Calu3 (cell line): ENCODE data around the gene SLC26A11. TPM values are rescaled to one million over a fixed set of nuclear protein-coding genes. Genes with fewer than 3 reads are reported as not detected.

ENCODE experiments used
- BruUV-seq: library from RNA; stranded (reverse); fragments of 400-500 nt; replicated peaks from 2 replicates; lab custom pipeline; 2021; lab: Mats Ljungman, UMichigan
- CTCF ChIA-PET: fragments of 300-600 bp; sonication (Branson Sonifier 250); formaldehyde crosslinking; loops from one replicate; lab custom pipeline; 2022; ENCODE audit warnings: antibody characterized with exemption; lab: Charles Lee
- DNase-seq: peaks from one replicate; pipeline ENCODE4 v3.0.0; 2022
- H3K27ac Mint-ChIP-seq: one replicate; pipeline ENCODE4 v1.8.0; 2022; ENCODE audit warnings: mixed read lengths; ENCODE audit not compliant: unreplicated experiment
- H3K27me3 Mint-ChIP-seq: one replicate; pipeline ENCODE4 v1.8.0; 2022; ENCODE audit warnings: mixed read lengths; ENCODE audit not compliant: unreplicated experiment
- H3K36me3 Mint-ChIP-seq: one replicate; pipeline ENCODE4 v1.8.0; 2022; ENCODE audit warnings: mild to moderate bottlenecking, moderate library complexity, mixed read lengths; ENCODE audit not compliant: insufficient read depth, unreplicated experiment
- H3K4me1 Mint-ChIP-seq: one replicate; pipeline ENCODE4 v1.8.0; 2022; ENCODE audit warnings: mild to moderate bottlenecking, low read depth, mixed read lengths; ENCODE audit not compliant: unreplicated experiment
- H3K4me3 Mint-ChIP-seq: one replicate; pipeline ENCODE4 v1.8.0; 2022; ENCODE audit warnings: mild to moderate bottlenecking, low read depth, moderate library complexity, mixed read lengths; ENCODE audit not compliant: unreplicated experiment
- H3K9me3 Mint-ChIP-seq: one replicate; pipeline ENCODE4 v1.8.0; 2022; ENCODE audit warnings: low read depth, mixed read lengths; ENCODE audit not compliant: unreplicated experiment
- intact Hi-C: fragments of 100-400 bp; cut with micrococcal nuclease; formaldehyde crosslinking; loops from one replicate; pipeline ENCODE4 v1.10.0; 2022; ENCODE audit not compliant: unreplicated experiment
- total RNA-seq: library from RNA; stranded (reverse); gene quantifications from 2 replicates; pipeline ENCODE4 v1.2.3, GENCODE V29; 2022
- TF ChIP-seq, protein P1 (sequence below): fragments of 200-600 bp; IDR thresholded peaks from one replicate; pipeline ENCODE4 v1.8.0; 2022; ENCODE audit warnings: antibody characterized with exemption; ENCODE audit not compliant: unreplicated experiment

SLC26A11 gene
- total RNA-seq, 1 experiment from 2014 or later, result 7.2 TPM

DNA sequence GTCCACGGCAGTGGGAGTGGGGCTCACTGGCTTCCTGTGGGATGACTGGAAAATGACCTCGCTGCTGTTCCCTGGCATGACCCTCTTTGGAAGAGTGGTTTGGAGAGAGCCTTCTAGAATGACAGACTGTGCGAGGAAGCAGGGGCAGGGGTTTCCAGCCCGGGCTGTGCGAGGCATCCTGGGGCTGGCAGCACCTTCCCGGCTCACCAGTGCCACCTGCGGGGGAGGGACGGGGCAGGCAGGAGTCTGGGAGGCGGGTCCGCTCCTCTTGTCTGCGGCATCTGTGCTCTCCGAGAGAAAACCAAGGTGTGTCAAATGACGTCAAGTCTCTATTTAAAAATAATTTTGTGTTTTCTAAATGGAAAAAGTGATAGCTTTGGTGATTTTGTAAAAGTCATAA lies 32.6 kb downstream of the SLC26A11 start:
- TF ChIP-seq, protein P1, sequence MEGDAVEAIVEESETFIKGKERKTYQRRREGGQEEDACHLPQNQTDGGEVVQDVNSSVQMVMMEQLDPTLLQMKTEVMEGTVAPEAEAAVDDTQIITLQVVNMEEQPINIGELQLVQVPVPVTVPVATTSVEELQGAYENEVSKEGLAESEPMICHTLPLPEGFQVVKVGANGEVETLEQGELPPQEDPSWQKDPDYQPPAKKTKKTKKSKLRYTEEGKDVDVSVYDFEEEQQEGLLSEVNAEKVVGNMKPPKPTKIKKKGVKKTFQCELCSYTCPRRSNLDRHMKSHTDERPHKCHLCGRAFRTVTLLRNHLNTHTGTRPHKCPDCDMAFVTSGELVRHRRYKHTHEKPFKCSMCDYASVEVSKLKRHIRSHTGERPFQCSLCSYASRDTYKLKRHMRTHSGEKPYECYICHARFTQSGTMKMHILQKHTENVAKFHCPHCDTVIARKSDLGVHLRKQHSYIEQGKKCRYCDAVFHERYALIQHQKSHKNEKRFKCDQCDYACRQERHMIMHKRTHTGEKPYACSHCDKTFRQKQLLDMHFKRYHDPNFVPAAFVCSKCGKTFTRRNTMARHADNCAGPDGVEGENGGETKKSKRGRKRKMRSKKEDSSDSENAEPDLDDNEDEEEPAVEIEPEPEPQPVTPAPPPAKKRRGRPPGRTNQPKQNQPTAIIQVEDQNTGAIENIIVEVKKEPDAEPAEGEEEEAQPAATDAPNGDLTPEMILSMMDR, result peak; percentile 85
- no peak overlapping the region for H3K4me3 Mint-ChIP-seq
- H3K27ac Mint-ChIP-seq, result no peak overlapping the region
- peaks cover 19% of the 10 kb centered on the region for H3K4me1 Mint-ChIP-seq
- intact Hi-C loops, result loop anchor here (2.0 to 5.0 kb wide), 4 partner anchors 36 to 246 kb away; partner anchors contain the start of gene EIF4A3
- CTCF ChIA-PET, result interaction anchor here (1.6 kb wide), 1 partner anchor 151 kb away, joined by 5 read pairs; the partner anchor contains the start of gene GAA
- peak; percentile 93 for DNase-seq
- no peaks in the 10 kb centered on the region for H3K27me3 Mint-ChIP-seq
- H3K36me3 Mint-ChIP-seq, result no peaks in the 10 kb centered on the region
- no TSS peak for BruUV-seq
- no peaks in the 10 kb centered on the region for H3K9me3 Mint-ChIP-seq

DNA sequence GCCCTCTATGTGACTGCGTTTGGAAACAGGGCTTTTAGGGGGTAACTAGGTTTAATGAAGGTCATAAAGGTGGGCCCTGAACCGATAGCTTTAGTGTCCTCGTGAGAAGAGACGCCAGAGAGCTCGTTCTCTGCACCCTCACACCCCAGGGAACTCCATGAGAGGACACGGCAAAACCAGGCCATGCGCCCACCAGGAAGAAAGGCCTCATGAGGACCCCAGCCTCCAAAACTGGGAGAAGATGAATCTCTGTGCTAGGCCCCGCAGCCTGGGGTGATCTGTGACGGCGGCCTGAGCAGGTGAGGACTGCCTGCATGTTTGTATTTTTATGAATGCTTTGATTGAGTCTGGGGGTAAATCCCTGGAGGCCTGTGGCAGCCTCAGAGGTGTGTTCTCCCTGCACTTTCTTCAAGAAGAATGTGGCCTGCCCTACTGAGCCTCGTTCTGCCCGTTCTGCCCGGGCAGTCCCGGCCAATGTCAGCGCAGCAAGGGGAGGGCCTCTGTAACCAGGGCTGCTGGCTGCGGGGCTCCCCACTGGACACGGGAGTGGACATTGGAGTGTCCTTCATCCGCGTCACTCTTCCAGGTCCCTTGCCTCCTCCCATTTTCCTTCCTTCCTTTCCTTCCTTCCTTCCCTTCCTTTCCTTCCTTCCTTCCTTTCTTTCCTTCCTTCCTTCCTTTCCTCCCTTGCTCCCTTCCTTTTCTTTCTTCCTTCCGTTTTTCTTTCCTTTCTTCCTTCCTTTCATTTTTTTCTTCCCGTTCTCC lies 33.6 kb downstream of the SLC26A11 start:
- H3K4me1 Mint-ChIP-seq, result peaks cover 28% of the 10 kb centered on the region
- H3K27me3 Mint-ChIP-seq, result no peaks in the 10 kb centered on the region
- peak overlapping the region; percentile 34 for H3K27ac Mint-ChIP-seq
- CTCF ChIA-PET, result interaction anchor here (1.6 kb wide), 1 partner anchor 152 kb away, joined by 5 read pairs; the partner anchor contains the start of gene GAA
- intact Hi-C loops, result loop anchor here (2.0 to 5.0 kb wide), 4 partner anchors 37 to 247 kb away; partner anchors contain the start of gene EIF4A3
- no peak overlapping the region for H3K4me3 Mint-ChIP-seq
- H3K9me3 Mint-ChIP-seq, result no peaks in the 10 kb centered on the region
- TF ChIP-seq, protein P1, result no peak
- H3K36me3 Mint-ChIP-seq, result no peaks in the 10 kb centered on the region
- no peak for DNase-seq
- BruUV-seq, result no TSS peak

DNA sequence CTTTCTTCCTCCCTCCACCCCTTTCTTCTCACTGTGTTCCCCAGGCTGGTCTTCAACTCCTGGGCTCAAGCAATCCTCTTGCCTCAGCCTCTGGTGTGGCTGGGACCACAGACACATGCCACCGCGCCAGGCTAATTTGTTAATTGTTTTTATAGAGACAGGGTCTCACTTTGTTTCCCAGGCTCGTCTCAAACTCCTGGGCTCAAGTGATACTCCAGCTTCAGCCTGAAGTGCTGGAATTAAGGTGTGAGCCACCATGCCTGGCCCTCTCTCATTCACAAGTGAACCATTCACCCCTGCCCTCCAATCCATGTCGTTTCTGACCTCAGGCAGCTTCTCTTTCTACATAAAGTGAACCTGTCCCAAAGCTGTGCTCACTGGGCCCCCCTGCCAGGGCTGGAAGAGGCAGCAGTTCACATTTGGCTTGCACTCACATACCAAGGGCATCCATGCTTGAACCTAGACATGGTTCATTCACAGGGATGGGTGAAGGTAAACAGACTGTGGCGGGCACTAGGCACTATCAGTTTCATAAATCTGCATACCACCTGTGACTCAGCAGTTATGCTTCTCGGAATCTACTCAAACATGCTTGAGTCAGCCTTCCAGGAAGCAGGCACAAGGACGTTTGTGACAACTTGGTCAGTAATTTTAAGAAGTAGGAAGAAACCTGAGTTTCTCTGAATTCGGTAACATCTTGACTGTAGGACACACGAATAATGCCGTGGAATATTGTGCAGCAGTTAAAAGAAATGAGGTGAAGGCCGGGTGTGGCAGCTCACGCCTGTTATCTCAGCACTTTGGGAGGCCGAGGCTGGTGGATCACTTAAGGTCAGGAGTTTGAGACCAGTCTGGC lies 34.4 kb downstream of the SLC26A11 start:
- intact Hi-C loops, result loop anchor here (5.0 kb wide), 3 partner anchors 37 to 247 kb away; partner anchors contain the start of gene EIF4A3
- TF ChIP-seq, protein P1, result no peak
- no TSS peak for BruUV-seq
- no peaks in the 10 kb centered on the region for H3K27me3 Mint-ChIP-seq
- peaks cover 2% of the 10 kb centered on the region for H3K36me3 Mint-ChIP-seq
- H3K4me1 Mint-ChIP-seq, result peaks cover 32% of the 10 kb centered on the region
- H3K27ac Mint-ChIP-seq, result peak overlapping the region; percentile 34
- CTCF ChIA-PET, result interaction anchor here (1.6 kb wide), 1 partner anchor 153 kb away, joined by 5 read pairs; the partner anchor contains the start of gene GAA
- no peaks in the 10 kb centered on the region for H3K9me3 Mint-ChIP-seq
- no peak overlapping the region for H3K4me3 Mint-ChIP-seq
- DNase-seq, result peak; percentile 67

DNA sequence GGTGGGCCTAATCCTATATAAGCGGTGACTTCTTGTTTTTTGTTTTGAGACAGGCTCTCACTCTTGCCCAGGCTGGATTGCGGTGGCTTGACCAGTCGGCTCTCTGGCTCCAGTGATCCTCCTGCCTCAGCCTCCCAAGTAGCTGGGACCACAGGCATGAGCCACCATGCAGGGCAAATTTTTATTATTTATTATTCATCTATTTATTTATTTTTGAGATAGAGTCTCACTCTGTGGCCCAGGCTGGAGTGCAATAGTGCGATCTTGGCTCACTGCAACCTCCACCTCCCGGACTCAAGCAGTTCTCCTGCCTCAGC lies 35.8 kb downstream of the SLC26A11 start:
- no peaks in the 10 kb centered on the region for H3K27me3 Mint-ChIP-seq
- TF ChIP-seq, protein P1, result no peak
- no peaks in the 10 kb centered on the region for H3K9me3 Mint-ChIP-seq
- H3K36me3 Mint-ChIP-seq, result peaks cover 8% of the 10 kb centered on the region
- no peak overlapping the region for H3K27ac Mint-ChIP-seq
- CTCF ChIA-PET, result no interaction called here
- intact Hi-C loops, result no loop called here
- DNase-seq, result no peak
- no peak overlapping the region for H3K4me3 Mint-ChIP-seq
- no TSS peak for BruUV-seq
- H3K4me1 Mint-ChIP-seq, result peaks cover 36% of the 10 kb centered on the region
